A673 (cell line): Measurements from ENCODE around the gene SRGAP1.

Experiments
- EZH2 ChIP-seq: fragments of 200-600 bp; sonication (generic); IDR thresholded peaks from 2 replicates; pipeline ENCODE4 v1.6.1; 2017; ENCODE audit warnings: borderline replicate concordance, low read depth, mild to moderate bottlenecking, mixed read lengths, antibody characterized with exemption, low read length; ENCODE audit not compliant: poor library complexity, severe bottlenecking
- TF ChIP-seq, protein P1 (sequence below): fragments of 300-800, 200-600 bp; sonication (generic); conservative IDR thresholded peaks from 2 replicates; pipeline ENCODE4 v1.5.1; 2017; ENCODE audit warnings: low read depth, mild to moderate bottlenecking, antibody characterized with exemption, low read length, moderate library complexity, mixed read lengths

DNA sequence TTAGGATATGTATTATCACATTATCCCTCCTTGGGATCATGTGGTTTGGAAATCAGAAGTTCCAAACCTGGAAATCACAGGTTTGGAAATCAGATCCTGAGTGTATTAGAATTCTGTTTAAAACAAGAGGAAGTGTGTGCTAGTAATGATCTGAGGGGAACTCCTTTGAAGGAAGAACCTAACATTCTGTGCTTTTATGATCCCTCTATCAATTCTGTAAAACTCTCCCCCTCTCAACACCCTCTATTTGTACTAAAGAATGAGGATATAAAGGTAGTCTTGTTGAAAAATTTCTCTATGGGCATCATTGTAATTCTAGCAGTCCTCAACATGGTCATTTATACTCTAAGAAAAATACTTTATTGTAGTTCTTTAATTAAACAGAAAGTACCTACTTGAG is 97.4 kb downstream of the SRGAP1 start:
- no peak for TF ChIP-seq EZH2
- TF ChIP-seq, protein P1, sequence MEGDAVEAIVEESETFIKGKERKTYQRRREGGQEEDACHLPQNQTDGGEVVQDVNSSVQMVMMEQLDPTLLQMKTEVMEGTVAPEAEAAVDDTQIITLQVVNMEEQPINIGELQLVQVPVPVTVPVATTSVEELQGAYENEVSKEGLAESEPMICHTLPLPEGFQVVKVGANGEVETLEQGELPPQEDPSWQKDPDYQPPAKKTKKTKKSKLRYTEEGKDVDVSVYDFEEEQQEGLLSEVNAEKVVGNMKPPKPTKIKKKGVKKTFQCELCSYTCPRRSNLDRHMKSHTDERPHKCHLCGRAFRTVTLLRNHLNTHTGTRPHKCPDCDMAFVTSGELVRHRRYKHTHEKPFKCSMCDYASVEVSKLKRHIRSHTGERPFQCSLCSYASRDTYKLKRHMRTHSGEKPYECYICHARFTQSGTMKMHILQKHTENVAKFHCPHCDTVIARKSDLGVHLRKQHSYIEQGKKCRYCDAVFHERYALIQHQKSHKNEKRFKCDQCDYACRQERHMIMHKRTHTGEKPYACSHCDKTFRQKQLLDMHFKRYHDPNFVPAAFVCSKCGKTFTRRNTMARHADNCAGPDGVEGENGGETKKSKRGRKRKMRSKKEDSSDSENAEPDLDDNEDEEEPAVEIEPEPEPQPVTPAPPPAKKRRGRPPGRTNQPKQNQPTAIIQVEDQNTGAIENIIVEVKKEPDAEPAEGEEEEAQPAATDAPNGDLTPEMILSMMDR, result no peak
